Measurements from ENCODE around the gene PRKACA.

- TF ChIP-seq RCOR1 (IDR thresholded peaks at IDR 0.05; ENCODE audit: low read depth, low read length) (no peak), RFX5 (IDR thresholded peaks at IDR 0.05) (no peak), CTCF (IDR thresholded peaks at IDR 0.05) (no peak), RAD21 (conservative IDR thresholded peaks at IDR 0.05 in 1 of 2, IDR thresholded peaks at IDR 0.05 in 1 of 2) (no peak), KDM1A (IDR thresholded peaks at IDR 0.05; ENCODE audit: low read depth) (no peak)
These were observed 28.2 kb downstream of the PRKACA start for GRCh38 chr19:14089412-14089661.

Data from A549 (cell line).